Camera-type eye (tissue), 1 donor: Measurements from ENCODE around the gene DMBT1. TPM values are rescaled to one million over a fixed set of nuclear protein-coding genes. Genes with fewer than 3 reads are reported as not detected.

Experiments
- total RNA-seq: library from RNA; depleted of rRNA; stranded (reverse); fragments of >200 nt; gene quantifications from one replicate; pipeline ENCODE4 v1.2.3, GENCODE V29; 2014

The DMBT1 gene
- 3.1 TPM for total RNA-seq

GRCh38 chr10:122560279-122560804 is at the start of gene DMBT1:
TSS of gene DMBT1 (plus strand) at chr10:122560754. CDS start at chr10:122560771, 17 bp downstream.

Other genes starting within 250 kb of the DMBT1 start
- 86.7 TPM for gene PLEKHA1, start 186.0 kb upstream of the DMBT1 start, total RNA-seq
- gene ARMS2, start 106.1 kb upstream of the DMBT1 start, total RNA-seq: not detected
- gene HTRA1, start 99.2 kb upstream of the DMBT1 start, total RNA-seq: 172 TPM
- gene C10orf120, start 139.1 kb downstream of the DMBT1 start, total RNA-seq: not detected